Measurements from ENCODE around the gene CORT. TPM values are rescaled to one million over a fixed set of nuclear protein-coding genes. Genes with fewer than 3 reads are reported as not detected.
"Not testable (repeated sequence)": the region's sequence is repeated elsewhere in the genome, so short reads cannot be mapped to it uniquely, and the experiment has no call there.

Gene CORT
- total RNA-seq, 1 experiment from 2014 or later = 0.33 TPM

DNA sequence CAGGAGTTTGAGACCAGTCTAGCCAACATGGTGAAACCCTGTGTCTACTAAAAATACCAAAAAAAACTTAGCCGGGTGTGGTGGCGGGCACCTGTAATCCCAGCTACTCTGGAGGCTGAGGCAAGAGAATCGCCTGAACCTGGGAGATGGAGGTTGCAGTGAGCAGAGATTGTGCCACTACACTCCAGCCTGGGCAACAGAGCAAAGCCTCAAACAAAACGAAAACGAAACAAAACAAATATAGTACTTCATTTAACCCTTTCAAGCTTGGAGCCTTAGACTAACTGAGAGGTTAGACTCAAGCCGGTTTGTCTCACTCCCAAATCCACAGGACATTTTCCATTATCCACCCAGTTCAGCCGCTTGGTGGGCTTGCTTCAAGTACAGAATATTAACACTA lies 7.6 kb downstream of the CORT start:
- DNase-seq, H3K4me3 ChIP-seq, H3K27me3 ChIP-seq, H3K9me3 ChIP-seq: not testable (repeated sequence)
- H3K36me3 ChIP-seq = peaks cover 20% of the 10 kb centered on the region

DNA sequence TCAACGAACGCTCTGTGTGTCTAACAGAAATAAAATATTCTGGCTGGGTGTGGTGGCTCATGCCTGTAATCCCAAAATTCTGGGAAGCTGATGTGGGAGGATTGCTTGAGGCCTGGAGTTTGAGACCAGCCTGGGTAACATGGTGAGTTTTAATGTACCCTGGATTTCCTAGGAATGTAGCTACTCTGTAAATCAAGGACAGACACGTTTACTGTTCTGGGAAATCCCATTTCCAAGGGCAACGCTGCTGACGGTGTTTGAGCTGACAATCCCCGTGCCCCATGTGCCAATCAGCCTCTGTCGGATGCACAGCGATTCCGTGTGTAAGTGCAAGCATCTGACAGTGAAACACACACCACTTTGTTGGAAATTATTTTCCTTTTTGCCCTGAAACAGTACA lies 8.0 kb downstream of the CORT start:
- DNase-seq = no peak
- Histone ChIP-seq H3K9me3 (no peaks in the 10 kb centered on the region), H3K36me3 (peaks cover 23% of the 10 kb centered on the region), H3K4me3 (no peak overlapping the region), H3K27me3 (no peaks in the 10 kb centered on the region)

DNA sequence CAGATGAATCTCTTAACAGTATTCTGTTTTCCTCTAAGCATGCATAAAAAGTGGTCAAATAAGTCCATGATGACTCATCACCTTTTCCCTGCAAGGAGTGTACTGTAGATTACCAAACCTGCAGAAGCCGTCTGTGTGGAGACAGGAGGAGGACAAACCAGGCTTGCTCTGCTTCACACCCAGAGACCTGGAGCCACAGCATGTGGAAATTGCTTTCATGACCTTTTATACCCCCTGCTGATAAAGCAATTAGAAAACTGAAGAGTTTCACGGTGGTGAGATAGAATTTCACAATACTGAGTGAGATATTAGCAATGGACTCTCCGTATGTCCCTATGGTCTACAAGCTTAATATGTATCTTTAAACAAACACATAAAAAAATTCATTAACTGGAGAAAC lies 9.4 kb downstream of the CORT start:
- Histone ChIP-seq H3K36me3 (peaks cover 23% of the 10 kb centered on the region), H3K27me3 (no peaks in the 10 kb centered on the region), H3K9me3 (no peaks in the 10 kb centered on the region), H3K4me3 (no peak overlapping the region)
- no peak for DNase-seq

DNA sequence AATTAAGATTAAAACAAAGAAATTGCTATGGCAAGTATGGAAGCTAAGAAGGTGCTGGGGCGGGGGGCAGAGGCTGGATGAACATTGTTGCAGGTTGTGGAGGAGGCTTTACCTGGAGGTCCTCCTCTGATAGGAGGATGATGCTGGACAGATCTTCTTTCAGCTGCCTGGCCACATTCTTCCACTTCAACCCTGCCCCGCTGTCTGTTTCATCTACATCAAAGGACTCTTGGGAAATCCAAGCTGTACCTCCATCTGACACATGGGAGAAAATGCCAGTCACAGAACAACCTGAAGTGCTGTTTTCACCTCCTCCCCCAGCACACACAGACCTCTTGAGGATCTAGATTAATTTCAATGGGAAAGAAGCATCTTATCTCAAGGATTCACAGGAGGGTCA lies 17.2 kb downstream of the CORT start:
- DNase-seq = no peak
- H3K4me3 ChIP-seq = no peak overlapping the region
- H3K9me3 ChIP-seq = no peaks in the 10 kb centered on the region
- H3K36me3 ChIP-seq = peaks cover 42% of the 10 kb centered on the region
- no peaks in the 10 kb centered on the region for H3K27me3 ChIP-seq

DNA sequence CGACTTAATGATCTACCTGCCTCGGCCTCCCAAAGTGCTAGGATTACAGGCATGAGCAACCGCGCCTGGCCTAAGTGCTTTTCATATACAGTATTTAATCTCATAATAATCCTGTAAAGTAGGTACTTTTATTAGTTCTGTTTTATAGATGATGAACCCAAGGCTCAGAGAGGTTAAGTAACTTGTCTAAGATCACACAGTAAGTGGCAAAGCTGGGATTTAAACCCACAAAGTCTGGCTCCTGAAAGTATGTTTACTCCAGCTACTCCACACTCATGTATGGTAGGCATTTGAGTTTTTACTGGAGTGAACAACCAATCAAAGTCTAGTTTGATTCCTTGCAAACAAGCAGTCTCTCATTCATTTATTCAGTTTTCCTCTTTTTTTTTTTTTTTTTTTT lies 20.2 kb downstream of the CORT start:
- DNase-seq = no peak
- Histone ChIP-seq H3K27me3 (no peaks in the 10 kb centered on the region), H3K36me3 (peaks cover 30% of the 10 kb centered on the region), H3K4me3 (no peak overlapping the region), H3K9me3 (no peaks in the 10 kb centered on the region)

DNA sequence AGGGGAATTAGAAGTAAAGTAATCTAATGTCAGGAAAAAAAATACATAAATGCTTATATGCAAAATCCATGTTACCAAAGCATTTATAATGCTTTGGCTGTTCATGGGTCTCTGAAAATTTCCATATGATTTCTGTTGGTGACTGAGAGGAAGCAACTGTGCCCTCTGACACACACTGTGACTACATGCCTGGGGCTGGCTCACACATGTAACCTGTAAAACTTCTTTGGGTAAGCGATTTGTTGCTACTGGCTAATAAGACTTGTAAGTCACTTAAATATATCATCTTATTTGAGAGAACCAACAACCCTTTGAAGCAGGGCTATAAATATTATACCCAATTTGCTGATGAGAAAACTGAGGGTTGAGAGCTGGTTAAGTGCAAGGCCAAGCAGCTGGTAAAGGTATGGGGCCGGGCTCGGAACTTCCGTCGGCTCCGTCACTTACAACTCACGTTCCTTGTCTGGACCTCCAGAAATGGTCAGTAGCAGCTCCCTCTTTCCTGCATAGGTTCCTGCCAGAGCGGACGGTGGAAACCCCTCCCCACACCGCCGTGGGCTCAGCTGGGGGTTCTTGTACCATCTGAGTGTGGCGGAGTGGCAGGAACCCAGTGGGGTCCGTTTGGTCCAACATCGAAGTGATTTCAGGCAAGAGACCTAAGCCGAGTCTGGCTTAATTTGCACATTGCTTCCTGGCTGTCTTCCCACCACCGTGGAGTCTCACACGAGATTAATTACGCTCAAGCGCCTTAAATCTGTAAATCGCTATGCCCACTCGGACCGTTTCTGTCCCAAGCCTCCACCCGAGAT lies 21.8 kb downstream of the CORT start:
- H3K9me3 ChIP-seq = no peaks in the 10 kb centered on the region
- peaks cover 20% of the 10 kb centered on the region for H3K36me3 ChIP-seq
- peak overlapping the region; percentile 72 for H3K4me3 ChIP-seq
- H3K27me3 ChIP-seq = no peaks in the 10 kb centered on the region
- DNase-seq = no peak

DNA sequence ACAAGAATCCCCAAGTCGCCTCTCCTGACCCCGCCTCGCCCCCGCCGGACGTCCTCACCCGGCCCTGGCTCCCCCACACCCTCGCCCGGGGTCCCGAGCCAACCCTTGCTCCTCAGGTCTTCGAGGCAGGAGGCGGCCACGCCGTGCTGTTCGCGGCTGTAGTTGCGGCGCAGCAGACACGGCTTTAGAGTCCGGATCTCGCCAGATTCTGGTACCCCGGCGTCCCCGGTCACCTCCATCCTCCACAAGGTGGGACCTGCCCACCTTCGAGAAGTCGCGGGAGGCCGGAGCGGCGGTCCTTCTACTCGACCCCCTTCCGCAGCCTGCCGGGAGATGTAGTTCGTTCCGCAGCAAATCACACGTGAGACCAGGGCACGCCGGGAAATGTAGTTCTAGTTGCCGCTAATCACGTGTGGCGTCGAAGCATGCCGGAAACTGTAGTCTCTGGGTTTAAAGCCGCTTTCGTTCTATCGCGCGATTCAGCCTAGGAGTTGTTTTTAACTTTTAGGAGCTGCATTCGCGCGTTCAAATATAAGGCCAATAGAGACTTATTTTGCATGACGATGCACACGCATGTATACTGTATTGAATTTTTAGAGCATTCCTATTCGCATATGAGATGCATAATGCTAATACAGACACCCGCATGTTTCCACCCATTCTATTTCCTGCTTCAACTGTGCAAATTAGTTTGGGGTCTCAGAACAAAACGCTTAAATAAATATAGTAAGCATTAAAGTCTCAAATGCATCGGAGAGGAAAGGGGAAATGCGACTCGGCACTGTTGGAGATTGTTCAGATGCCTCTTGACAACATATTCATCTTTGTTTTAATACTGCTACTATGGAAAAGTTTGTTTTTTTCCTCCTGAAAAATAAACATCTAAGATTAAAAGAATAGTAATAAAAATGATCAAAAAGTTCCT lies 22.7 kb downstream of the CORT start, which contains the start of gene DFFA:
Gene DFFA (minus strand): TSS at position 310 of the 925 bp plus-strand sequence. CDS start 71 bp downstream, at position 239.
- Histone ChIP-seq H3K36me3 (peaks cover 15% of the 10 kb centered on the region), H3K4me3 (peak within 1 kb of the TSS; percentile 72), H3K9me3 (no peaks in the 10 kb centered on the region), H3K27me3 (no peaks in the 10 kb centered on the region)
- DNase-seq = peak; percentile 94

DNA sequence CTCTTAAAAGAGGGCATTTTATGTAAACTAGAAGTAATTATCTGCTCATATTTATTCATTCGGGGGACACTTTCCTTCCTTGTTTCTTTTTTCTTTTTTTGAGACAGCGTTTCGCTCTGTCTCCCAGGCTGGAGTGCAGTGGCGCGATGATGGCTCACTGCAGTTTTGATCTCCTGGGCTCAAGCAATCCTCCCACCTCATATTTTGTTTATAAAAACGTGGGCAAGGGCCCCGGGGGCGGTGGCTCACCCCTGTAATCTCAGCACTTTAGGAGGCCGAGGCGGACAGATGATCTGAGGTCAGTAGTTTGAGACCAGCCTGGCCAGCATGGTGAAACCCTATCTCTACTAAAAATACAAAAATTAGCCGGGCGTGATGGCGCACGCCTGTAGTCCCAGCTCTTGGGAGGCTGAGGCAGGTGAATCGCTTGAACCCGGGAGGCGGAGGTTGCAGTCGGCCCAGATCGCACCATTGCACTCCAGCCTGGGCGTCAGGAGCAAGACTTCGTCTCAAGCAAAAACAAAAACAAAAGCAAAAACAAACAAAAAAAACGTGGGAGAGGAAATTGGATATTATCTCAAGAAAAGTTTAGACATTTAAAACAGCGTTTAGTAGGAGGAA lies 23.4 kb downstream of the CORT start:
- no peaks in the 10 kb centered on the region for H3K9me3 ChIP-seq
- H3K36me3 ChIP-seq = peaks cover 7% of the 10 kb centered on the region
- H3K27me3 ChIP-seq = no peaks in the 10 kb centered on the region
- H3K4me3 ChIP-seq = peak overlapping the region; percentile 72
- no peak for DNase-seq

DNA sequence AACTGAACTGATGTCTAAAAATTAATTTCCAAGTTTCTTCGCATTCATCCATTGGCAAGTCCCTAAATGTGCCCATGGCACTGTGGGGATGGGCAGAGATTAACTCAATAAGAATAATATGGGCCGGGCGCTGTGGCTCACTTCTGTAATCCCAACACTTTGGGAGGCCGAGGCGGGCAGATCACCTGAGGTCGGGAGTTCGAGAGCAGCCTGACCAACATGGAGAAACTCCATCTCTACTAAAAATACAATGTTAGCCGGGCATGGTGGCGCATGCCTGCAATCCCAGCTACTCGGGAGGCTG lies 24.4 kb downstream of the CORT start:
- not testable (repeated sequence) for DNase-seq, H3K9me3 ChIP-seq, H3K36me3 ChIP-seq, H3K27me3 ChIP-seq
- H3K4me3 ChIP-seq = peak overlapping the region; percentile 87

DNA sequence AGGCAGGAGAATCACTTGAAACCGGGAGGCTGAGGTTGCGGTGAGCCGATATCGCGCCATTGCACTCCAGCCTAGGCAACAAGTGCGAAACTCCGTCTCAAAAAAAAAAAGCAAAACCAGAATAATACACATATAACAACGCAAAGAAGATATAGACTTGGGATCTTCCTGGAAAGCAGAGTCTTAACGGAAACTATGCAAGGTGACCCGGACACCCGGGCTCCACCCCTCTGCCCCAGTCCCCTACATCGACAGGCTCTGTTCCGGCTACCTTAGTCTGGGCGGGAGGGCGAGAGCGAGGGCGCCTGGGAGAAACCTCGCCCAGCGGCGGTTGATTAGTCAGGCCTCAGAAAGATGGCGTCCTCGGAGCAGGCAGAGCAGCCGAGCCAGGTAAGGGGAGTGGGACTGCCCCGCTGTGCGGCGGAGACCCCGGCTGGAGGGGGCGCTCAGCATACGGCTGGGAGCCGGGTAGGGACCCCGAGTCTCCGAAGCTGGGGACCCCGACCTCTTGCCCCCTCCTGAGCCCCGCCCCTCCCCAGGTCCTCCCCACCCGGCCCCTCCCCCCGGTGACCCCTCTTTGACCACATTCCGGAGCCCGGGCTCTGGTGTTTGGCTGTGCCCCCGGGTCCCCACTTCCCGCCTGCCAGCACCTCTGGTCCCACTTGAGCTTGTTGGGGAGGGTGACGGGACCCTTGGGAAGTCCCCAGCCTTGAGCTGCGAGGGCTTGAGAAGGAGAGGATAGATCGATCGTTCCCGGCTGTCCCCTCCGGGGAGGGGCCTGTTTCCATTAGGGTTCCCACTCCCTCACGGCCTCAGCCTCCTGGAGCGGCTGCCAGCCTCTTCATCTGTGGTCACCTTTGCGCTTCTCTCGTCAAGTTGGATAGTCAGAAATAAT lies 25.0 kb downstream of the CORT start, which contains the start of gene PEX14:
Gene PEX14 (plus strand): TSS at position 338 of the 895 bp plus-strand sequence. CDS start 17 bp downstream, at position 355.
- H3K4me3 ChIP-seq = peak within 1 kb of the TSS; percentile 87
- peak; percentile 93 for DNase-seq
- no peaks in the 10 kb centered on the region for H3K9me3 ChIP-seq
- peaks cover 3% of the 10 kb centered on the region; the same call in 1 of the 2 replicates for H3K36me3 ChIP-seq
- H3K27me3 ChIP-seq = no peaks in the 10 kb centered on the region

DNA sequence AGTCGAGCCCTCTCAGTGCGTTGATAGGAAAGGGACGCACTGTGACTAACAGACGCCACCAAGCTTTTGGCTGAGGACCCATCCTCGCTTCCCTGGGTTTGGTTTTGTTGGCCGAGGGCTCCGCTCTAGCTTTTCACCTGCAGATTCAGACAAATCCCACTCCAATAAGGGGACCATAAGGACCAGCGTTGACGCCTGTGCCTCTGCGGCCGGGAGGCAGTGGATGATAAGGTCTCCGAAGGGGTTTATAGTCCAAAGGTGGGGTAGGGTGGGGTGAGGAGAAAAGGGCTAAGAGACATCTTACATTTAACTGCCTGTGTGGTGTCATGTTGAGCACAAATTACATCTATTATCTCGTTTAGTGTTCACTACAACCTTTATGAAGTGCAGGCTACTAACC lies 25.7 kb downstream of the CORT start:
- H3K9me3 ChIP-seq = no peaks in the 10 kb centered on the region
- DNase-seq = no peak
- H3K27me3 ChIP-seq = no peaks in the 10 kb centered on the region
- H3K36me3 ChIP-seq = peaks cover 3% of the 10 kb centered on the region; the same call in 1 of the 2 replicates
- peak overlapping the region; percentile 87 for H3K4me3 ChIP-seq

DNA sequence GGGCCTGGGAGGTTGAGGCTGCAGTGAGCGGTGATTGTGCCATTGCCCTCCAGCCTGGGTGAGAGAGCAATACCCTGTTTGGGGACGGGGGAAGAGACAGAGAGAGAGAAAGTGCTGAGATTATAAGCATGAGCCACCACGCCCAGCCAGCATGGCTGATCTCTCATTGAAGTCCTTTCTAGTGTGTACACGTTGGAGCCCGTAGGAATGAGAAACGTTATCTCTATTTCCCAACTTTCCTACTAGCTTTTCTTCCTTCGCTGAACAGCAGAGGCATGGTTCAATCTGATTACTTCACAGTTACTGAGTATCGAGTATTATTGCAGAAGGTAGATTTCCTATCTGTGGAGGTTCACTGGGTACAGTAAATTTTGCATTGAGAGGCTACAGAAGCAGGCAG lies 29.5 kb downstream of the CORT start:
- no peaks in the 10 kb centered on the region for H3K9me3 ChIP-seq
- no peaks in the 10 kb centered on the region for H3K27me3 ChIP-seq
- no peak for DNase-seq
- H3K4me3 ChIP-seq = no peak overlapping the region
- peaks cover 3% of the 10 kb centered on the region for H3K36me3 ChIP-seq

DNA sequence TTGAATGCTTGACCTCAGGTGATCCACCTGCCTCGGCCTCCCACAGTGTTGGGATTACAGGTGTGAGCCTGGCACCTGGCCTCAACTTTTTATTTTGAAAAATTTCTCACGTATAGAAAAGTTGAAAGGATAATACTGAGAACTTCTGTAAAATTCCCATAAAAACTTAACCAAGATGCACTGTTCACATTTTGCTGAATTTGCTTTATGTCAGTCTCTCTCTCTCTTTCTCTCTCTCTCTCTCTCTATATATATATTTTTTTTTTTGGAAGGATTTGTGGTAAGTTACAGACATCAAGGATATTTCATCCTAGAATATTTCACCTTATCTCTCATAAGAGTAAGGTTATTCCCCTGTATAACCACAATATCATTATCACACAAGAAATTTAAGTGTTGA lies 30.8 kb downstream of the CORT start:
- Histone ChIP-seq H3K9me3 (no peaks in the 10 kb centered on the region), H3K27me3 (no peaks in the 10 kb centered on the region), H3K36me3 (peaks cover 3% of the 10 kb centered on the region), H3K4me3 (no peak overlapping the region)
- DNase-seq = no peak

DNA sequence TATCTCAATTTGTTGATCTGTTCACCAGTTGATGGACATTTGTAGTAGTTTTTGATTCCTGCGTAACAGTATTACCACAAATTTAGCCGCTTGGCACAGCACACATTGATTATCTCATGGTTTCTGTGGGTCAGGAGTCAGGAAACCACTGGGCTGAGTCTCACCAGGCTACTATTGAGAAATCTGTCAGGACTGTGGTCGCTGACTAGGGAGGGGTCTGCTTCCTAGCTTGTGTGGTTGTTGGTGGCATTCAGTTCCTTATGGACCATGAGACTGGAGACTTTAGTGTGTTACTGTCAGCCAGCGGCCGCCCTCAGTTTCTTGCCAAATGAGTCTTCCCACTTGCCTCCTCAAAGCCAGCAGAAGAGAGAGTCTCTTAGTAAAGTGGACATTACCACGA lies 34.7 kb downstream of the CORT start:
- no peaks in the 10 kb centered on the region for H3K27me3 ChIP-seq
- H3K4me3 ChIP-seq = no peak overlapping the region
- H3K36me3 ChIP-seq = no peaks in the 10 kb centered on the region; the same call in none of the 2 replicates
- H3K9me3 ChIP-seq = peaks cover 2% of the 10 kb centered on the region; the same call in 1 of the 2 replicates
- DNase-seq = no peak

DNA sequence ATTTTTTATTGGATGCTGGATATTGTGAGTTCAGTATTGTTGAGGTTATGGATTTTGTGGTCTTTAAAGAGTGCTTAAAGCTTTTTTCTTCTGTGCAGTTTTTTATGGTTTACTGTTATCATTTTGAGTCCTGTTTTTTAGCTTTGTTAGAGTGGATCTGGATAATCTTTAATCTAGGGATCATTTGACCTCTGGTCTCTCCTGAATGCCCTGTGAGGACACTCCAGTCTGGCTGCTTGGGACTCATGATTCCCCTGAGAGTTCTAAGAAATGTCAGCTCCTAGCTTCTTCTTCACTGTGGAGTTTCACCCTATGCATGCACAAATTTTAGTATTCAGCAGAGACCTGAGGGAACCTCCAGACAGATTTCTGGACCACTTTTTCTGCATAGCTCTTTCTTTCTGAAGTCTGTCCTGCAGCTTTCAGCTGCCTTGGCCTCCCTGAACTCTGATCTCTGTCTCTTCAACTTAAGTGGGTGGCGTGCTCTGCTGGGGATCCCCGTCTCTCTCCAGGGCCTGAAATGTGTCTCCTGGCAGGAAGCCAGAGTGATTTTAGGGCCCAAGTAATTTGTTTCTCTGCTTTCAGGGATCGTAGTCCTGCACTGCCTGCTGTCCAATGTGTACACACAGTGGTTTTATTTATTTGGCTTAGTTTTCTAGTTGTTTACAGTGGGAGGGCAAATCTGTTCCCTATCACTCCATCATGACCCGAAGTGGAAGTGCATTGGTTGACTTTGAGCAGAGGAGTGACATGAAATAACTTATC lies 39.6 kb downstream of the CORT start:
- no peak for DNase-seq
- Histone ChIP-seq H3K36me3 (peaks cover 5% of the 10 kb centered on the region), H3K9me3 (peaks cover 2% of the 10 kb centered on the region; the same call in 1 of the 2 replicates), H3K27me3 (no peaks in the 10 kb centered on the region), H3K4me3 (no peak overlapping the region)

All from MG63 (cell line).